Measurements from ENCODE around the gene SLC2A11. TPM values are rescaled to one million over a fixed set of nuclear protein-coding genes. Genes with fewer than 3 reads are reported as not detected.

Gene SLC2A11
- total and polyA plus RNA-seq, 3 donors from 2014 or later: 14.3 to 22.7 (median 21.8) TPM

DNA sequence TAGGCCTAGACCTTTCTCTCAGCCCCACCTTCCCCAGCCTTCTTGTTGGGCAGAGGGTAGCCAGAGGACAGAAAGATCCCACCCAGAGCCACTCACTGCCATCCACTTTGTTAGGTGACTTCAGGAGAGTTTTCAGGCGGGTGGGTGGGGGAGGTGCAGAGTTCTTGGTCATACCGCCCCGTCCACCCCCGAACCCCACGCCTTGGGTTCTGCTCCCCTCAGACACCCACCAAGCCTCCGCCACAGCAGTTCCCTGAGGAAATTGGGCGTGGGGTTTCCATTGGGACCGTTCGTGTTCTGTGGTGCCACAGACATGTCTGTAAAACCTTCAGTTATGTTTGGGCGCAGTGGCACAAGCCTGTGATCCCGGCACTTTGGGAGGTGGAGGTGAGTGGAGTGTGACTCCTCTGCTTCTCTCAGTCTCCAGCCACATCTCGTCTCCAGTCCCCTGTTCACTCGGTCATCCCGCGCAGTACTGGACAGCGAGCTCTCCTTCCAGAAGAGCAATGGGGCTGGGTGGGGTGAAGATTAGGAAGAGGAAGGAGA is 38.0 kb downstream of the SLC2A11 start:
- H3K4me1 ChIP-seq: peaks cover 19% of the 10 kb centered on the region
- TF ChIP-seq, protein P1, sequence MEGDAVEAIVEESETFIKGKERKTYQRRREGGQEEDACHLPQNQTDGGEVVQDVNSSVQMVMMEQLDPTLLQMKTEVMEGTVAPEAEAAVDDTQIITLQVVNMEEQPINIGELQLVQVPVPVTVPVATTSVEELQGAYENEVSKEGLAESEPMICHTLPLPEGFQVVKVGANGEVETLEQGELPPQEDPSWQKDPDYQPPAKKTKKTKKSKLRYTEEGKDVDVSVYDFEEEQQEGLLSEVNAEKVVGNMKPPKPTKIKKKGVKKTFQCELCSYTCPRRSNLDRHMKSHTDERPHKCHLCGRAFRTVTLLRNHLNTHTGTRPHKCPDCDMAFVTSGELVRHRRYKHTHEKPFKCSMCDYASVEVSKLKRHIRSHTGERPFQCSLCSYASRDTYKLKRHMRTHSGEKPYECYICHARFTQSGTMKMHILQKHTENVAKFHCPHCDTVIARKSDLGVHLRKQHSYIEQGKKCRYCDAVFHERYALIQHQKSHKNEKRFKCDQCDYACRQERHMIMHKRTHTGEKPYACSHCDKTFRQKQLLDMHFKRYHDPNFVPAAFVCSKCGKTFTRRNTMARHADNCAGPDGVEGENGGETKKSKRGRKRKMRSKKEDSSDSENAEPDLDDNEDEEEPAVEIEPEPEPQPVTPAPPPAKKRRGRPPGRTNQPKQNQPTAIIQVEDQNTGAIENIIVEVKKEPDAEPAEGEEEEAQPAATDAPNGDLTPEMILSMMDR (IDR thresholded peaks at IDR 0.05): no peak
- no peak for TF ChIP-seq POLR2A (IDR thresholded peaks at IDR 0.05)
- H3K9me3 ChIP-seq: no peaks in the 10 kb centered on the region
- peak overlapping the region; percentile 97 to 98 for H3K27ac ChIP-seq
- intact Hi-C loops (cut with DNase I; ENCODE audit: low total_unique reads): no loop called here
- WGBS, 2 donors: 48 to 74% methylated on average over 14 of the region's 16 CpGs
- DNase-seq: no peak
- H3K36me3 ChIP-seq (ENCODE audit: low read depth, missing control alignments): no peaks in the 10 kb centered on the region
- no peaks in the 10 kb centered on the region for H3K27me3 ChIP-seq
- peak overlapping the region; percentile 78 to 98 for H3K4me3 ChIP-seq

- TF ChIP-seq, protein P1 (IDR thresholded peaks at IDR 0.05): no peak
- no peak for TF ChIP-seq POLR2A (IDR thresholded peaks at IDR 0.05)
- no peak for DNase-seq
- H3K27me3 ChIP-seq: no peaks in the 10 kb centered on the region
- 50 to 89% methylated on average over 4 to 5 of the region's 5 CpGs for WGBS, 2 donors
- no peak overlapping the region for H3K4me3 ChIP-seq
- H3K9me3 ChIP-seq: no peaks in the 10 kb centered on the region
- H3K36me3 ChIP-seq (ENCODE audit: low read depth, missing control alignments): no peaks in the 10 kb centered on the region
- intact Hi-C loops (cut with DNase I; ENCODE audit: low total_unique reads): no loop called here
- peak overlapping the region; percentile 97 to 98 for H3K27ac ChIP-seq
- H3K4me1 ChIP-seq: peaks cover 19% of the 10 kb centered on the region
These were observed 38.5 kb downstream of the SLC2A11 start for GRCh38 chr22:23896166-23896522.

DNA sequence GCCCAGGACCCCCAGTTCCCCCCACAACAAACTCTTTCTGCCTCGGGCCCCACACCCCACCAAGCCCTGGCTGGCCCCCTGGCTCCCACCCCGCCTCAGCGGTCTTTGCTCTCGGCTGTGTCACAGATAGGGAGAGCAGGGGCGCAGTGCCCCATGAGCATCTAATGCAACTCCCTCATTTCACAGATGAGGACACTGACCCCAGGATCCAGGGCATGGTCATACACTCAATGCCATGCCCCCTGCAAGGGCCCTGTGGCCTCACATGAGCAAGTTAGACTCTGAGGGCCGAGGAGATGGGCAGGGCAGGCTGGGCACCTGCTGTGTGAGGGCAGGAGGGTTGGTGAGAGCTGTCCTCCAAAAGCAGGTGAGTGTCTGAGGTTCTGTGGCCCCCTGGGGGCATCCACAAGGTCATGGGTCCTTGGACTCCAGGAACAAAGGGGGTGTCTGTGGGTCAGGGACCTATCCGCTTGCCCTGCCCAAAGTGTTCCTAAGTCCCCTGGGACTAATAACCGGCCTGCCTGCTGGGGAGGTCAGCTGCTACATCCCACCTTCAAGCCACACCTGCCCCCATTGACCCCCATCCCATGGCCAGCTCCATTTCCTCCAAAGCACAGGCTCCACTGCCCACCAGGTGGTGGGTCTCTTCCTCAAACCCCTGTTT is 39.0 kb downstream of the SLC2A11 start:
- no peaks in the 10 kb centered on the region for H3K27me3 ChIP-seq
- no peak overlapping the region for H3K4me3 ChIP-seq
- peak overlapping the region; percentile 97 to 98 for H3K27ac ChIP-seq
- no peaks in the 10 kb centered on the region for H3K9me3 ChIP-seq
- whole genome bisulfite sequencing, 2 donors: 76 to 94% methylated on average over 8 of the region's 8 CpGs
- TF ChIP-seq, protein P1 (IDR thresholded peaks at IDR 0.05): no peak
- no peak for TF ChIP-seq POLR2A (IDR thresholded peaks at IDR 0.05)
- intact Hi-C loops (cut with DNase I; ENCODE audit: low total_unique reads): no loop called here
- no peaks in the 10 kb centered on the region for H3K36me3 ChIP-seq (ENCODE audit: low read depth, missing control alignments)
- no peak for DNase-seq
- H3K4me1 ChIP-seq: peaks cover 19% of the 10 kb centered on the region

- no peak for TF ChIP-seq POLR2A (IDR thresholded peaks at IDR 0.05)
- TF ChIP-seq, protein P1 (IDR thresholded peaks at IDR 0.05): no peak
- H3K4me1 ChIP-seq: peaks cover 19% of the 10 kb centered on the region
- WGBS, 2 donors: 94 to 95% methylated on average over 3 of the region's 3 CpGs
- no peaks in the 10 kb centered on the region for H3K36me3 ChIP-seq (ENCODE audit: low read depth, missing control alignments)
- intact Hi-C loops (cut with DNase I; ENCODE audit: low total_unique reads): no loop called here
- H3K27me3 ChIP-seq: no peaks in the 10 kb centered on the region
- DNase-seq: no peak
- H3K4me3 ChIP-seq: no peak overlapping the region
- H3K9me3 ChIP-seq: no peaks in the 10 kb centered on the region
- H3K27ac ChIP-seq: no peak overlapping the region
These were observed 39.6 kb downstream of the SLC2A11 start for GRCh38 chr22:23897320-23897719.
